ENCODE measurements around the gene BCL7C.

Gene BCL7C

GRCh38 chr16:30922420-30922959, 28.6 kb upstream of the BCL7C start:
- peak; percentile 100 for DNase-seq

GRCh38 chr16:30921748-30922419, 28.0 kb upstream of the BCL7C start:
- peak; percentile 96 for DNase-seq

- DNase-seq, result no peak
Observed at GRCh38 chr16:30921459-30921747, 27.5 kb upstream of the BCL7C start.

GRCh38 chr16:30920891-30921290, 27.0 kb upstream of the BCL7C start:
- DNase-seq, result no peak

- DNase-seq, result no peak
Observed at GRCh38 chr16:30918614-30919013, 24.7 kb upstream of the BCL7C start.

- DNase-seq, result no peak
Observed at GRCh38 chr16:30914830-30915229, 21.0 kb upstream of the BCL7C start.

GRCh38 chr16:30912794-30913412, 19.0 kb upstream of the BCL7C start:
- no peak for DNase-seq

GRCh38 chr16:30910427-30911029, 16.7 kb upstream of the BCL7C start:
- no peak for DNase-seq

GRCh38 chr16:30907064-30907463, 13.2 kb upstream of the BCL7C start:
- DNase-seq, result no peak

GRCh38 chr16:30904114-30904780, 10.4 kb upstream of the BCL7C start:
- no peak for DNase-seq

- peak; percentile 69 for DNase-seq
Observed at GRCh38 chr16:30903596-30903995, 9.7 kb upstream of the BCL7C start.

GRCh38 chr16:30903002-30903401, 9.1 kb upstream of the BCL7C start:
- DNase-seq, result no peak

- peak; percentile 80 for DNase-seq
Observed at GRCh38 chr16:30902029-30902972, 8.4 kb upstream of the BCL7C start.

GRCh38 chr16:30901201-30902028, 7.5 kb upstream of the BCL7C start:
- DNase-seq, result no peak

- DNase-seq, result no peak
Observed at GRCh38 chr16:30900588-30900987, 6.7 kb upstream of the BCL7C start.

- DNase-seq, result no peak
Observed at GRCh38 chr16:30899794-30900193, 5.9 kb upstream of the BCL7C start.

- DNase-seq, result peak; percentile 95
Observed at GRCh38 chr16:30896889-30897733, 3.2 kb upstream of the BCL7C start.

GRCh38 chr16:30896261-30896888, 2.5 kb upstream of the BCL7C start, which contains the start of gene CTF1:
Gene CTF1, plus strand, starts transcription at chr16:30896614. Its CDS starts 30 bp downstream, at chr16:30896644.
- DNase-seq, result peak; percentile 93

GRCh38 chr16:30895627-30896260, 1.9 kb upstream of the BCL7C start:
- no peak for DNase-seq
